ENCODE data around the gene PCDH9. TPM values are rescaled to one million over a fixed set of nuclear protein-coding genes. Genes with fewer than 3 reads are reported as not detected.
"Not testable (repeated sequence)": the region's sequence is repeated elsewhere in the genome, so short reads cannot be mapped to it uniquely, and the experiment has no call there.

Gene PCDH9
- polyA plus RNA-seq, 5 donors = 1.7 to 3.8 (median 2.4) TPM

- no peak for DNase-seq
These were observed 99.7 kb downstream of the PCDH9 start for GRCh38 chr13:67130444-67130843.

- DNase-seq = no peak
These were observed 102.0 kb downstream of the PCDH9 start for GRCh38 chr13:67128136-67128535.

GRCh38 chr13:67125681-67126080, 104.5 kb downstream of the PCDH9 start:
- DNase-seq = no peak

- DNase-seq = no peak
These were observed 107.0 kb downstream of the PCDH9 start for GRCh38 chr13:67123165-67123564.

- no peak for DNase-seq
These were observed 107.9 kb downstream of the PCDH9 start for GRCh38 chr13:67122251-67122650.

GRCh38 chr13:67120872-67121531, 109.1 kb downstream of the PCDH9 start:
- peak in 1 of 2 donors; percentile 14 for DNase-seq

GRCh38 chr13:67119481-67119894, 110.6 kb downstream of the PCDH9 start:
- no peak for DNase-seq

- DNase-seq = no peak
These were observed 111.9 kb downstream of the PCDH9 start for GRCh38 chr13:67118277-67118676.

GRCh38 chr13:67117010-67117550, 113.1 kb downstream of the PCDH9 start:
- DNase-seq = no peak

- no peak for DNase-seq
These were observed 122.2 kb downstream of the PCDH9 start for GRCh38 chr13:67107979-67108378.

GRCh38 chr13:67106502-67107057, 123.6 kb downstream of the PCDH9 start:
- no peak for DNase-seq

- no peak for DNase-seq
These were observed 128.2 kb downstream of the PCDH9 start for GRCh38 chr13:67101730-67102467.

GRCh38 chr13:67100730-67101129, 129.4 kb downstream of the PCDH9 start:
- no peak for DNase-seq

GRCh38 chr13:67099494-67099893, 130.6 kb downstream of the PCDH9 start:
- DNase-seq = no peak

GRCh38 chr13:67097892-67098452, 132.2 kb downstream of the PCDH9 start:
- DNase-seq = no peak

- DNase-seq = not testable (repeated sequence)
These were observed 133.2 kb downstream of the PCDH9 start for GRCh38 chr13:67096893-67097292.

- no peak for DNase-seq
These were observed 133.7 kb downstream of the PCDH9 start for GRCh38 chr13:67096418-67096817.

- DNase-seq = no peak
These were observed 134.5 kb downstream of the PCDH9 start for GRCh38 chr13:67095621-67096020.

GRCh38 chr13:67094952-67095351, 135.2 kb downstream of the PCDH9 start:
- DNase-seq = no peak

GRCh38 chr13:67094078-67094477, 136.1 kb downstream of the PCDH9 start:
- no peak for DNase-seq

- DNase-seq = no peak
These were observed 138.5 kb downstream of the PCDH9 start for GRCh38 chr13:67091603-67092002.

GRCh38 chr13:67090856-67091255, 139.3 kb downstream of the PCDH9 start:
- no peak for DNase-seq
